Activated CD4-positive, alpha-beta T cell treated with anti-CD3 and anti-CD28 coated beads, Interleukin-2, Interleukin-4, amounts not matched to agents 100 ng/mL and 50 ng/mL, durations not matched to agents 16 hours and 8 hours (primary cell): Measurements from ENCODE around the gene CLPSL1.
A peak's percentile ranks its signal among the peaks of the same experiment; 100 is the strongest.
"Not testable (repeated sequence)": the region's sequence is repeated elsewhere in the genome, so short reads cannot be mapped to it uniquely, and the experiment has no call there.

ENCODE experiments used
- DNase-seq: peaks from one replicate; pipeline ENCODE4 v3.0.0-alpha.2; 2020; ENCODE audit warnings: low spot score

CLPSL1 gene

GRCh38 chr6:35780719-35781118, at the start of gene CLPSL1:
Gene CLPSL1, plus strand, starts transcription at chr6:35781019. Its CDS starts 92 bp downstream, at chr6:35781111.
- DNase-seq: no peak

- DNase-seq: peak; percentile 94
These were observed 49.4 kb upstream of the CLPSL1 start for GRCh38 chr6:35731414-35731735.

- peak; percentile 93 for DNase-seq
These were observed 48.9 kb upstream of the CLPSL1 start for GRCh38 chr6:35731736-35732532.

DNA sequence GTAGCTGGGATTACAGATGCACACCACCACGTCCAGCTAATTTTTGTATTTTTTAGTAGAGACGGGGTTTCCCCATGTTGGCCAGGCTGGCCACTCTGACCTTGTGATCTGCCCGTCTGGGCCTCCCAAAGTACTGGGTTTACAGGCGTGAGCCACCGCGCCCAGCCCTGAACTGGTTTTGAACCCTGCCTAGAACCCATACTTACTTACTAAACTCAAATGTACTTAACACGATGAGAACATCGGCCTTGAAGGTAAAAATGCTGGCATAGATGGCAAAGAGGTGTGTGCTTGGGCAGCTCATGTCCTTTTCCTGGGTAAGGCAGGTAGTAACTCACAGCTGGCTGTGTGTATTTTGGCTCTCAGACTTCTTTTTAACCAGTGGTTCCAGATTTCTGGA, 47.2 kb upstream of the CLPSL1 start:
- DNase-seq: no peak

DNA sequence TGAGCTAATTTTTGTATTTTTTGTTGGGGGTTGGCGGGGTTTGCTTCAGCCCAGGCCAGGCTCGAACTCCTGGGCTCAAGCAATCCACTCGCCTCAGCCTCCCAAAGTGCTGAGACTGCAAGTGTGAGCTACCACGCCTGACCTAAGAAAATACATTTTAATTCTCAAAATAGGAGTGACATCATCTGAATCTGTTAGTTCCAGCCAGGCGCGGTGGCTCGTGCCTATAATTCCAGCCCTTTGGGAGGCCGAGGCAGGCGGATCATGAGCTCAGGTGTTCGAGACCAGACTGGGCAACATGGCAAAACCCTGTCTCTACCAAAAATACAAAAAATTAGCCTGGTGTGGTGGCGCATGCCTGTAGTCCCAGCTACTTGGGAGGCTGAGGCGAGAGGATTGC, 46.5 kb upstream of the CLPSL1 start:
- not testable (repeated sequence) for DNase-seq

- no peak for DNase-seq
These were observed 45.4 kb upstream of the CLPSL1 start for GRCh38 chr6:35735452-35735851.

DNA sequence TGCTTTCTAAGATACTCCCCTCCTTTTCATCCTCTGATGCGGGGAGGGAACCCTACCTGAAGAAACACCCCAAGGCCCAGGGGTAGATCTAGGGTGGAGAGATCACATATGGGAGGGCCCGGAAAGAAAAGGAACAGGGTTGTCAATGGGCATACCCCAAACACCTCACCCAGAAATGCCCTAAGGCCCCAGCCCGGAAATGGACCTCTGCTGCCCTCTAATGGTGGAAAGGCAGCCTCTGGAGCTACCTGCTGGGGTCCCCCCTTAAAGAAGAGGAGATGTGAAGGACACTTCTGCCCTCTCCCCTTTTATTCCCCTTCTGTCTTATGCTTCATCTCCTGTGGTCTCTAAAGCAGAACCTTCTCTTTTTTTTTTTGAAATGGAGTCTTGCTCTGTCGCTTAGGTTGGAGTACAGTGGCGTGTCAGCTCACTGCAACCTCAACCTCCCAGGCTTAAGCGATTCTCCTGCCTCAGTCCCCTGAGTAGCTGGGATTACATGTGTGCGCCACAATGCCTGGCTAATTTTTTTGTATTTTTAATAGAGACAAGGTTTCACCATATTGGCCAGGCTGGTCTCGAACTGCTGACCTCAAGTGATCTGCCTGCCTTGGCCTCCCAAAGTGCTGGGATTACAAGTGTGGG, 44.4 kb upstream of the CLPSL1 start:
- DNase-seq: peak; percentile 85

DNA sequence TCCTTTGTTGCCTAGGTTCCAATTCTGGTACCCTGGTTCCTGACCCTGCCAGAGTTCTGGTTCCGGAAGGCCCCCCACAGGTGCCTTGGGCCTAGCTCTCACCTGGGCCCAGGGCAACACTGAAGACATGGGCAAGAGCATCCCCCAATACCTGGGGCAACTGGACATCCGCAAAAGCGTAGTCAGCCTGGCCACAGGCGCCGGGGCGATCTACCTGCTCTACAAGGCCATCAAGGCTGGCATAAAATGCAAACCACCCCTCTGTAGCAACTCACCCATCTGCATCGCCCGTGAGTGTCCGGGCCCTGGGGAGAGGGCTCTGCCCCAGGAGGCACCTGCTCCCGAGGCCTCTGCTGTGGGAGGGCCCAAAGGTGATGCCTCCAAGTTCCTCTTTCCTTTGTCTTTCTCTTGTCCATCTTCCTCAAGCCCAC, 43.8 kb upstream of the CLPSL1 start, which contains the start of gene ARMC12:
Gene ARMC12 (plus strand): TSS at position 51 of the 431 bp plus-strand sequence. CDS start 77 bp downstream, at position 128.
- DNase-seq: no peak

- peak; percentile 81 for DNase-seq
These were observed 43.2 kb upstream of the CLPSL1 start for GRCh38 chr6:35737413-35738211.

GRCh38 chr6:35739645-35740524, 40.9 kb upstream of the CLPSL1 start:
- no peak for DNase-seq

DNA sequence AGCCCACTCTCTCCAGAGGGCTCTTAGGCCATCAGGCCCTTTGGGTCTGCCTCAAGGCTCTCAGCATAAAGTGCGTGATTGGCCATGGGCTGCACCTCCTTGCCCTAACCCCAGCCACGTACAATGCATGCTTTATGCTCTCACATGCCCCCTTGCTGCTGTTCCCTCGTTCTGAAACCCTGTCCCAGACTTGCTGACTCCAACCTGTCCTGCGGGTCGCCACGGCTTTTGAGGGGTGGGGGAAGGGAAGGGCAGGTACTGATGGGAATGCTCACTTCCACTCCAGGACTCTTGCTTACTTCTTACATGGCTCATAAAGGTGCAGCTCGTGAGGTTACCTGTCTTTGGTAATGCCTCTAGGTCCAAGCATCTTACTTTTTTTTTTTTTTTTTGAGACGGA, 38.0 kb upstream of the CLPSL1 start:
- DNase-seq: no peak

GRCh38 chr6:35745509-35745908, 35.3 kb upstream of the CLPSL1 start:
- no peak for DNase-seq

DNA sequence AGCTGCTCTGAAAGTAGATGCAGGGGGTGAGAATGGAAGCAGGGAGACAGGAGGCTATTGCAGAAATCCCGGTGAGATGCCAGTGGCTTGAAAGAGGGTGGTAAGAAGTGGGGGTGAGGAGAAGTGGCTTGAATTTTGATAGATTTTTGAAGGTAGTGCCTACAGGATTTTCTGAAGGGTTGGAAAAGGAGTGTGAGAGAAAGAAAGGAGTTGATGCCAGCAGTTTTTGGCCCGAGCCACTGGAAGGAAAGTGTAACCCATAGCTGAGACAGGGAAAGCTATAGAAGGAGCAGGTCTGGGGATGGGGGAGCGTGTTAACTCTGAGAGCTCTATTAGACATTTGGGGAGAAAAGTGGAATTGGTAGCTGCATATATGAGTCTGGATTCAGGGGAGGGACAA, 34.3 kb upstream of the CLPSL1 start:
- no peak for DNase-seq

- DNase-seq: no peak
These were observed 32.9 kb upstream of the CLPSL1 start for GRCh38 chr6:35747877-35748276.

DNA sequence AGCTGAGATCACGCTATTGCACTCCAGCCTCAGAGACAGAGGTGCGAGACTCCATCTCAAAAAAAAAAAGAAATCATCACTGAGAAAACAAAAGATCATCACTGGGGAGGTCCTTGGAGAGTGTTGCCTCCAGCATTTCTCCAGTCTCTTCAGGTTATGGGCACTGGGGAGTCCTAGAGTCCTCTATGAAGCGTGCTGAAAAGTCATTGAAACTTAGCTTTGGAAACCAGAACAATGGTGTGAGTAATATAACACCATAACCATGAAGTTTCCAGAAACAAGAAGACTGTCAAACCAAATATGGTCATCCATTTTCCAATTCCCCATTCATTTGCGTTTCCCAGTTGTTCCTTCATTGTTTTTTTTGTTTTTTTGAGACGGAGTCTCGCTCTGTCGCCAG, 30.3 kb upstream of the CLPSL1 start:
- no peak for DNase-seq

DNA sequence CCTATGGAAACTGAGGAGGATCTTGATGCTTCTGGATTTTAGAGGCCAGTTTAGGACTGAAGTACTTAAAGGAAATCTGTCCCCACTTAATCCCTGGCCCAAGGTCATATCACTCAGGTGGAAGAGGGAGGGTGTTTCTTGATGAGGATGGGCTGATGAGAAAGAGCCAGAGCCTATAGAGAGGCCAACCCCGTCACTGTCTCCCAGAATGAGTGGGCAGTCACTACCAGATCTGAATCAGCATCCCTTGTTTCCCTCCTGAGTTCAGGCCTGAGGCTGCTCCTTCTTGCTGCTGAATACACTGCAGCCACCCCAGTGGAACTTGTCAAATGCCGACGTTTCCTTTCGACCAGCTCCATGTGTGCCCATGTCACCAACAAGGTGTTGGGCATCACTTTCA, 29.2 kb upstream of the CLPSL1 start:
- peak; percentile 53 for DNase-seq

- DNase-seq: no peak
These were observed 28.5 kb upstream of the CLPSL1 start for GRCh38 chr6:35752330-35752729.

DNA sequence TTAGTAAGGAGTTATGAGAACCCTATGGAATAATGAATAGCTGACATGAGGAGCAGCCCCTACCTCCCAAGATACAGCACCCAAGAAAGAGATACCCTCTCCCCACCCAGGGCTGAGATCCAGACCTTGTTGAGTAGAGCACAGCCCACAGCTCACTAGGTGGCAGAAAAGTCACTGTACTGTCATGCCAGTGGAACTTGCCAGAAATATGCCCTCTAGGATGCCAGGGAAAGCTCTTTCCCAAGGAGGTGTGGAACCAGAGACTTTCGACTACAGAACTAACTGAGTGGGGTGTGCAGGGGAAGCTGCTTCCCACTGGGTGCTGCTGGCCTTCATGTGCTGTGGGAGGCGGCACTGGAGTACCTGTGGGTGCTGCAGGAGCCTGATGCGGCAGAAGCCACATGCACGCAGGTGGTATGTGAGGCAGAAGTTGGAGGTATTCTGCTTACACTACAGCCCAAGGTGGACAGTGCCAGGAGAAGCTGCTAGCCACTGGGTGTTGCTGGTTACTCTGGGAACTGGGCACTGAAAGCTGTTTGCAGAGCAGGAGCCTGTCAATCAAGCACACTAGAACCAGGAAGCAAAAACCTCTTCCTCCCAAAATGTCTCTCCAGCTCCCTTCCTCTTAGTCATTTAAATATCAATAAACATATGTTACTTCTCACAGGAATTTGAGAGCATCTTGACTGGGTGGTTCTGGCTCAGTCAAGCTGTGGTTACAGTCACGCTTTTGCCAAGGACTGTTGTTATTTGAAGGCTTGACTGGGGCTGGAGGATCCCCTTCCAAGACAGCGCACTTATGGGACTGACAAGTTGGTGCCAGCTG, 26.2 kb upstream of the CLPSL1 start:
- DNase-seq: no peak

DNA sequence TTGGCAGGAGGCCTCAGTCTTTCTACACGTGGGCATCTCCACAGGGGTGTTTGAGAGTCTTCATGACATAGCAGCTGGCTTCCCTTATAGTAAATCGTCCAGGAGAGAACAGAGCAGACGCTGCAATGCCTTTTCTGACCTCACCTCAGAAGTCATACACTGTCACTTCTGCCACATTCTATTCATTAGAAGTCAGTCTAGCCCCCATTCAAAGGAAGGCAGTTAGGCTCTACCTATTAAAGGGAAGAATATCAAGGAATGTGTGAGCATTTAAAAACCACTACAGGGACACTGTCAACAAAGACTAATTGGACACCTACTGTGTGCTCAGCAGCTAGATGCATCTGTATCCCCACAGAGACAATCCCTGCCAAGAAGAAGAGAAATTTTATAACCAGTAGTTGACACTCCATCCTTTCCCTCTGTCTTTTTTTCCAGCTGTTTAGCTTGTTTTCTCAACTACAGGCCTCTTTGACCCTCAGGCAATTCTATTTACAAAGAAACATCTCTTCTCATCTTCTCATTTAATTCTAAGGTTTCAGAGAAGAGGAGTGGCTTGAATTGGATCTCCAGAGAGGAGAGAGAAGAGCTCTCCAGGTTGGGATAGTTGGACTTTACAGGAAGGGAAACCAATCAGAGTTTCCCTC, 25.4 kb upstream of the CLPSL1 start:
- DNase-seq: no peak

GRCh38 chr6:35757456-35758123, 23.2 kb upstream of the CLPSL1 start:
- DNase-seq: peak; percentile 45
